Measurements from ENCODE around the gene DROSHA. TPM values are rescaled to one million over a fixed set of nuclear protein-coding genes. Genes with fewer than 3 reads are reported as not detected.

Gene DROSHA

GRCh38 chr5:31359839-31360238 lies 172.1 kb downstream of the DROSHA start:
- no peak overlapping the region for H3K27ac ChIP-seq (ENCODE audit: low read length, poor library complexity, severe bottlenecking)
- no peak overlapping the region for H3K4me3 ChIP-seq (ENCODE audit: insufficient read depth in 1 of 2, low read depth in 1 of 2, low read length in 2 of 2)
- H3K27me3 ChIP-seq (ENCODE audit: control insufficient read depth in 1 of 2, insufficient read depth in 1 of 2, low read length in 2 of 2) = no peaks in the 10 kb centered on the region
- H3K4me1 ChIP-seq (ENCODE audit: control insufficient read depth, insufficient read depth, low read depth, low read length) = peaks cover 6% of the 10 kb centered on the region
- DNase-seq = no peak
- H2BK5ac ChIP-seq (ENCODE audit: low read depth, low read length, poor library complexity, severe bottlenecking) = no peak overlapping the region
- H3K9me3 ChIP-seq (ENCODE audit: control insufficient read depth, low read length) = no peaks in the 10 kb centered on the region
- H3K18ac ChIP-seq (ENCODE audit: low read depth in 1 of 2, low read length in 2 of 2) = no peak overlapping the region
- no peak overlapping the region for H4K91ac ChIP-seq (ENCODE audit: low read length)
- H3K23ac ChIP-seq (ENCODE audit: low read length in 2 of 2) = no peak overlapping the region
- no peak overlapping the region for H3K14ac ChIP-seq (ENCODE audit: low read length in 2 of 2)
- H2BK12ac ChIP-seq (ENCODE audit: low read length in 2 of 2) = no peak overlapping the region
- H2AFZ ChIP-seq (ENCODE audit: low read depth, low read length) = no peak overlapping the region
- no peak overlapping the region for H3K4ac ChIP-seq (ENCODE audit: low read depth in 1 of 2, low read length in 2 of 2)
- H3K36me3 ChIP-seq (ENCODE audit: control insufficient read depth in 1 of 2, insufficient read depth in 2 of 2, low read depth in 1 of 2, low read length in 2 of 2) = no peaks in the 10 kb centered on the region
- no peak overlapping the region for H3K4me2 ChIP-seq (ENCODE audit: low read length, poor library complexity, severe bottlenecking)
- no peak overlapping the region for H4K8ac ChIP-seq (ENCODE audit: low read length)
- no peaks in the 10 kb centered on the region for H3K79me1 ChIP-seq (replicated peaks; ENCODE audit: low read length, poor library complexity, severe bottlenecking)
- H2AK5ac ChIP-seq (ENCODE audit: low read length, severe bottlenecking) = peak overlapping the region; percentile 16
- H3K9ac ChIP-seq (ENCODE audit: low read length) = no peak overlapping the region
- 88% methylated on average over 2 of the region's 3 CpGs for WGBS
- no peak overlapping the region for H2BK120ac ChIP-seq (ENCODE audit: low read depth, low read length)
- H2BK15ac ChIP-seq (ENCODE audit: low read depth, poor library complexity, severe bottlenecking) = no peak overlapping the region

DNA sequence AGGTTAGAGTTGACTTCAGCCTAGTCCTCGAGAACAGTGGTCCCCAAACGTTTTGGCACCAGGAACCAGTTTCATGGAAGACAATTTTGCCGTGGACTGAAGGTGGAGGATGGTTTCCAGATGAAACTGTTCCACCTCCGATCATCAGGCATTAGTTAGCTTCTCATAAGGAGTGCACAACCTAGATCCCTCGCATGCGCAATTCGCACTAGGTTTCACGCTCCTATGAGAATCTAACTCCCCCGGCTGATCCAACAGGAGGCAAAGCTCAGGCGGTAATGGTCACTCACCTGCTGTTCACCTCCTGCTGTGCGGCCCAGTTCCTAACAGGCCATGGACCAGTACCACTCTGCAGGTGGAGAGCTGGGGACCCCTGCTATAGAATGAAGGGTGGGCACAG lies 174.9 kb downstream of the DROSHA start:
- Histone ChIP-seq H3K36me3 (ENCODE audit: control insufficient read depth in 1 of 2, insufficient read depth in 2 of 2, low read depth in 1 of 2, low read length in 2 of 2) (no peaks in the 10 kb centered on the region), H3K18ac (ENCODE audit: low read depth in 1 of 2, low read length in 2 of 2) (no peak overlapping the region), H3K4me1 (ENCODE audit: control insufficient read depth, insufficient read depth, low read depth, low read length) (no peaks in the 10 kb centered on the region), H3K9ac (ENCODE audit: low read length) (no peak overlapping the region), H4K8ac (ENCODE audit: low read length) (no peak overlapping the region), H3K14ac (ENCODE audit: low read length in 2 of 2) (no peak overlapping the region), H3K27me3 (ENCODE audit: control insufficient read depth in 1 of 2, insufficient read depth in 1 of 2, low read length in 2 of 2) (no peaks in the 10 kb centered on the region), H3K23ac (ENCODE audit: low read length in 2 of 2) (no peak overlapping the region), H3K79me1 (replicated peaks; ENCODE audit: low read length, poor library complexity, severe bottlenecking) (no peaks in the 10 kb centered on the region), H2AK5ac (ENCODE audit: low read length, severe bottlenecking) (no peak overlapping the region), H3K4me3 (ENCODE audit: insufficient read depth in 1 of 2, low read depth in 1 of 2, low read length in 2 of 2) (no peak overlapping the region), H2BK120ac (ENCODE audit: low read depth, low read length) (no peak overlapping the region), H3K4me2 (ENCODE audit: low read length, poor library complexity, severe bottlenecking) (no peak overlapping the region), H2AFZ (ENCODE audit: low read depth, low read length) (no peak overlapping the region), H4K91ac (ENCODE audit: low read length) (no peak overlapping the region), H2BK5ac (ENCODE audit: low read depth, low read length, poor library complexity, severe bottlenecking) (no peak overlapping the region), H2BK12ac (ENCODE audit: low read length in 2 of 2) (no peak overlapping the region), H3K27ac (ENCODE audit: low read length, poor library complexity, severe bottlenecking) (no peak overlapping the region), H3K9me3 (ENCODE audit: control insufficient read depth, low read length) (no peaks in the 10 kb centered on the region), H3K4ac (ENCODE audit: low read depth in 1 of 2, low read length in 2 of 2) (no peak overlapping the region), H2BK15ac (ENCODE audit: low read depth, poor library complexity, severe bottlenecking) (no peak overlapping the region)
- no peak for DNase-seq
- 89% methylated on average over 11 of the region's 11 CpGs for WGBS

DNA sequence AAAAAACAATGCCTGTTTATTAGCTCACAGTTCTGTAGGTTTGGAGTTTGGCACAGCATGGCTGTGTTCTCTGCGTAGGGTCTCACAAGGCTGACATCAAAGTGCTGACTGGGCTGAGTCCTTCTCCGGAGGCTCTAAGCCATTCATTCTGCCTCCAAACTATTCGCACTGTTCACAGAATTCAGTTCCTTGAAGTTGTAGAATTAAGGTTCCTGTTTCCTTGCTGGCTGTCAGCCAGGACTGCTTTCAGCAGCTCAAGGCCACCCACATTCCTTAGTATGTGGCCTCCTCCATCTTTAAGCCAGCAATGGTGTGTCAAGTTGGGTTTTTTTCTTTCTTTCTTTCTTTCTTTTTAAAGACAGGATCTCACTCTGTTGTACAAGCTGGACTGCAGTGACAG lies 176.6 kb downstream of the DROSHA start:
- Histone ChIP-seq H3K27me3 (ENCODE audit: control insufficient read depth in 1 of 2, insufficient read depth in 1 of 2, low read length in 2 of 2) (no peaks in the 10 kb centered on the region), H2AK5ac (ENCODE audit: low read length, severe bottlenecking) (no peak overlapping the region), H3K18ac (ENCODE audit: low read depth in 1 of 2, low read length in 2 of 2) (no peak overlapping the region), H3K4me1 (ENCODE audit: control insufficient read depth, insufficient read depth, low read depth, low read length) (no peaks in the 10 kb centered on the region), H3K36me3 (ENCODE audit: control insufficient read depth in 1 of 2, insufficient read depth in 2 of 2, low read depth in 1 of 2, low read length in 2 of 2) (no peaks in the 10 kb centered on the region), H3K9ac (ENCODE audit: low read length) (no peak overlapping the region), H4K91ac (ENCODE audit: low read length) (no peak overlapping the region), H3K9me3 (ENCODE audit: control insufficient read depth, low read length) (no peaks in the 10 kb centered on the region), H2BK5ac (ENCODE audit: low read depth, low read length, poor library complexity, severe bottlenecking) (no peak overlapping the region), H4K8ac (ENCODE audit: low read length) (no peak overlapping the region), H2AFZ (ENCODE audit: low read depth, low read length) (no peak overlapping the region), H2BK120ac (ENCODE audit: low read depth, low read length) (no peak overlapping the region), H3K79me1 (replicated peaks; ENCODE audit: low read length, poor library complexity, severe bottlenecking) (no peaks in the 10 kb centered on the region), H3K27ac (ENCODE audit: low read length, poor library complexity, severe bottlenecking) (no peak overlapping the region), H3K14ac (ENCODE audit: low read length in 2 of 2) (no peak overlapping the region), H3K23ac (ENCODE audit: low read length in 2 of 2) (no peak overlapping the region), H2BK12ac (ENCODE audit: low read length in 2 of 2) (no peak overlapping the region), H3K4me3 (ENCODE audit: insufficient read depth in 1 of 2, low read depth in 1 of 2, low read length in 2 of 2) (no peak overlapping the region), H2BK15ac (ENCODE audit: low read depth, poor library complexity, severe bottlenecking) (no peak overlapping the region), H3K4me2 (ENCODE audit: low read length, poor library complexity, severe bottlenecking) (no peak overlapping the region), H3K4ac (ENCODE audit: low read depth in 1 of 2, low read length in 2 of 2) (no peak overlapping the region)
- DNase-seq = no peak
- 90% methylated on average over 2 of the region's 3 CpGs for whole genome bisulfite sequencing

Small RNA genes lying within 50 kb of the gene (small RNA-seq; reads per million reads assigned to genes)
- not detected for gene RF00019 (ENCODE audit: low read depth)

Data from mesenchymal stem cell (in vitro differentiated cells and primary cell).